Keratinocyte (primary cell): ENCODE results near the gene SFRP5. TPM values are rescaled to one million over a fixed set of nuclear protein-coding genes. Genes with fewer than 3 reads are reported as not detected.

Experiments used
- DNase-seq: peaks from one replicate; pipeline ENCODE4 v3.0.0-alpha.2; 2011; ENCODE audit warnings: low read depth, missing footprints, low spot score
- FAIRE-seq: peaks from 2 replicates; lab custom pipeline; 2011; peaks lifted over from hg19 to GRCh38; lab: Jason Lieb, UNC
- H2AFZ ChIP-seq: 2 replicates; pipeline ENCODE4 v1.6.0; 2012; ENCODE audit warnings: low read length, control low read depth, inconsistent platforms; ENCODE audit not compliant: control insufficient read depth
- H3K27ac ChIP-seq: 2 replicates; pipeline ENCODE4 v1.5.1; 2011; ENCODE audit warnings: low read length; ENCODE audit not compliant: control insufficient read depth, insufficient read depth
- H3K27me3 ChIP-seq: 3 replicates; pipeline ENCODE4 v1.6.0; 2011; ENCODE audit warnings: low read length; ENCODE audit not compliant: control insufficient read depth, insufficient read depth; ENCODE audit errors: extremely low read depth
- H3K36me3 ChIP-seq, 2 experiments: 2 replicates in 1 of 2; 3 replicates in 1 of 2; pipeline ENCODE4 v1.5.1; 2011; ENCODE audit warnings: low read length in 2 of 2, mild to moderate bottlenecking in 1 of 2; ENCODE audit not compliant: control insufficient read depth in 2 of 2, insufficient read depth in 2 of 2; ENCODE audit errors: extremely low read depth in 1 of 2
- H3K4me1 ChIP-seq: 3 replicates; pipeline ENCODE4 v1.5.1; 2011; ENCODE audit warnings: low read length; ENCODE audit not compliant: control insufficient read depth, insufficient read depth; ENCODE audit errors: extremely low read depth
- H3K4me2 ChIP-seq: 3 replicates; pipeline ENCODE4 v1.6.0; 2011; ENCODE audit warnings: low read depth, low read length; ENCODE audit not compliant: control insufficient read depth, insufficient read depth; ENCODE audit errors: extremely low read depth
- H3K4me3 ChIP-seq, 3 experiments: fragments of 200-600 bp in 1 of 3; sonication (generic) in 1 of 3; 2 replicates in 2 of 3; 3 replicates in 1 of 3; pipeline ENCODE4 v1.5.1; 2011 to 2016; ENCODE audit warnings: low read length in 3 of 3, mild to moderate bottlenecking in 3 of 3, control low read depth in 2 of 3, inconsistent platforms in 1 of 3, low read depth in 1 of 3, mixed read lengths in 1 of 3, mixed run types in 1 of 3, moderate library complexity in 1 of 3; ENCODE audit not compliant: control insufficient read depth in 2 of 3, insufficient read depth in 2 of 3; ENCODE audit errors: extremely low read depth in 1 of 3
- H3K79me2 ChIP-seq: 2 replicates; pipeline ENCODE4 v1.6.0; 2012; ENCODE audit warnings: low read length; ENCODE audit not compliant: control insufficient read depth, insufficient read depth
- H3K9ac ChIP-seq: 3 replicates; pipeline ENCODE4 v1.6.0; 2011; ENCODE audit warnings: low read length; ENCODE audit not compliant: control insufficient read depth, insufficient read depth; ENCODE audit errors: extremely low read depth
- H3K9me1 ChIP-seq: 3 replicates; pipeline ENCODE4 v1.6.0; 2011; ENCODE audit warnings: low read length; ENCODE audit not compliant: control insufficient read depth, insufficient read depth; ENCODE audit errors: extremely low read depth
- H3K9me3 ChIP-seq: 2 replicates; pipeline ENCODE4 v1.5.1; 2012; ENCODE audit warnings: low read depth, low read length; ENCODE audit not compliant: control insufficient read depth
- H4K20me1 ChIP-seq: 3 replicates; pipeline ENCODE4 v1.6.0; 2011; ENCODE audit warnings: low read length; ENCODE audit not compliant: control insufficient read depth, insufficient read depth; ENCODE audit errors: extremely low read depth
- EZH2 ChIP-seq: IDR thresholded peaks from one replicate; pipeline ENCODE4 v1.6.1; 2012; ENCODE audit warnings: inconsistent platforms, mild to moderate bottlenecking, low read length, moderate library complexity
- dilution Hi-C: fragments of 300-500 bp; cut with MboI; formaldehyde crosslinking; loops from one replicate; pipeline ENCODE4 v1.7.0; 2020; ENCODE audit warnings: low sequenced_read_pairs; ENCODE audit not compliant: extremely low pct_ligation_motif_present
- polyA plus RNA-seq, 5 experiments: library from polyadenylated mRNA; depleted of rRNA in 3 of 5; stranded (reverse) in 3 of 5; stranded (forward) in 1 of 5; unstranded in 1 of 5; fragments of >200 nt; gene quantifications; 1 replicate in 1 of 5; 2 replicates in 3 of 5; 3 replicates in 1 of 5; pipeline versions ENCODE4 v1.2.1 to v1.2.3, GENCODE V29; 2011 to 2012; ENCODE audit warnings: missing spikeins in 2 of 5, low read depth in 1 of 5, low replicate concordance in 1 of 5
- TF ChIP-seq, protein P1 (sequence below), 3 experiments: IDR thresholded peaks in 1 of 3; conservative IDR thresholded peaks in 1 of 3; optimal IDR thresholded peaks in 1 of 3; 2 replicates in 2 of 3; 3 replicates in 1 of 3; pipeline versions ENCODE3 to v1.5.1; 2011; ENCODE audit warnings: low read length in 3 of 3, mild to moderate bottlenecking in 3 of 3, moderate library complexity in 2 of 3, control low read depth in 1 of 3, inconsistent platforms in 1 of 3; ENCODE audit not compliant: insufficient read depth in 2 of 3; ENCODE audit errors: extremely low read depth in 1 of 3

The SFRP5 gene
- polyA plus RNA-seq, 1 donor (not counting 4 experiments of a cell fraction or from before 2014, with no cell fraction given): not detected

DNA sequence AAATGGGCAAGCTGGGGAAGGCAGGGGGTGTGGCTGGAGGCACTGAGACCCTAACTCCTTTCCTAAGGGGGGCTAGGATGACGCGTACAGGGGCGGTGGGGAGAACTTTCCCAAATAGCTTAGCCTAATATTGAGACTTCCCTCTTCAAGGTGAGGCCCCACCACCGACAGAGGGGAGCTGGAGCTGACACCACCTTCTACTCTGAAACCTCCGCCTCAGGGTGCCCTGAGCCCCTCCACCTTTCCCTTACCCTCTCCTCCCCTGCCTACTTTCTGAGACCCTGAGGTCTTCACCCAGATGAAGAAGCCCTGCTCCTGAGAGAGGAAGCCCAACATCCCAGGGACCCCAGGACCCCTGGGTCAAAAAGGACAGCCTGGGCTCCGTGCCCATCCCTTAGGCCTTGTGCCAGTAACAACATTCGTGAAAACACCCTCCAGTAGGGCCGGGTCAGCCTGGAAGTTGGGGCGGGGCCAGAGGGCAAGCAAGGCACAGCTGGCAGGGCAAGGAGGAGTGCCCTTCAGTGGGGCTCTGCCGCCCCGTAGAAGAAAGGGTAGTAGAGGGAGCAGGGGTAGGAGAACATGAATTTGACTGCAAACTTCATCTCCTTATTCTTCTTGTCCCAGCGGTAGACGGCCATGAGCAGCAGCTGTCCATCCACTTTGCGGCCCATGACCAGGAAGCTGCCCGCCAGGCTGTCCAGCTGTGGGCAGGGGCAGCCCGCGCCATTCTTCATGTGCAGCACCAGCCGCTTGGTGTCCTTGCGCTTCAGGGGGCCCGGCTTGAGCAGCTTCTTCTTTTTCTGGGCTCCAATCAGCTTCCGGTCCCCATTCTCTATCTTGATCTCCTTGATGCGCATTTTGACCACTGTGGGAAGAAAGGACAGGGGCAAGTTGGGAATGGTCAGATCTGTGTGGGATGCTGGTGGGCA lies 4.5 kb downstream of the SFRP5 start:
- DNase-seq (no peak), FAIRE-seq (no peak)
- H2AFZ ChIP-seq: no peak overlapping the region
- no peak overlapping the region for H3K9ac ChIP-seq
- no peak overlapping the region for H3K27ac ChIP-seq
- H3K9me3 ChIP-seq: no peaks in the 10 kb centered on the region
- H3K36me3 ChIP-seq: peaks cover 0 to 4% of the 10 kb centered on the region in 2 experiments
- dilution Hi-C loops: loop anchor here (25.0 kb wide), 1 partner anchor 95 kb away; no protein-coding TSS in a partner anchor
- no peaks in the 10 kb centered on the region for H4K20me1 ChIP-seq
- peaks cover 25% of the 10 kb centered on the region for H3K27me3 ChIP-seq
- H3K4me2 ChIP-seq: no peak overlapping the region
- H3K4me3 ChIP-seq: no peak overlapping the region
- peaks cover 3% of the 10 kb centered on the region for H3K4me1 ChIP-seq
- TF ChIP-seq, protein P1, sequence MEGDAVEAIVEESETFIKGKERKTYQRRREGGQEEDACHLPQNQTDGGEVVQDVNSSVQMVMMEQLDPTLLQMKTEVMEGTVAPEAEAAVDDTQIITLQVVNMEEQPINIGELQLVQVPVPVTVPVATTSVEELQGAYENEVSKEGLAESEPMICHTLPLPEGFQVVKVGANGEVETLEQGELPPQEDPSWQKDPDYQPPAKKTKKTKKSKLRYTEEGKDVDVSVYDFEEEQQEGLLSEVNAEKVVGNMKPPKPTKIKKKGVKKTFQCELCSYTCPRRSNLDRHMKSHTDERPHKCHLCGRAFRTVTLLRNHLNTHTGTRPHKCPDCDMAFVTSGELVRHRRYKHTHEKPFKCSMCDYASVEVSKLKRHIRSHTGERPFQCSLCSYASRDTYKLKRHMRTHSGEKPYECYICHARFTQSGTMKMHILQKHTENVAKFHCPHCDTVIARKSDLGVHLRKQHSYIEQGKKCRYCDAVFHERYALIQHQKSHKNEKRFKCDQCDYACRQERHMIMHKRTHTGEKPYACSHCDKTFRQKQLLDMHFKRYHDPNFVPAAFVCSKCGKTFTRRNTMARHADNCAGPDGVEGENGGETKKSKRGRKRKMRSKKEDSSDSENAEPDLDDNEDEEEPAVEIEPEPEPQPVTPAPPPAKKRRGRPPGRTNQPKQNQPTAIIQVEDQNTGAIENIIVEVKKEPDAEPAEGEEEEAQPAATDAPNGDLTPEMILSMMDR (optimal IDR thresholded peaks at IDR 0.05 in 1 of 3, IDR thresholded peaks at IDR 0.05 in 1 of 3, conservative IDR thresholded peaks at IDR 0.05 in 1 of 3; ENCODE audit: extremely low read depth in 1 of 3, insufficient read depth in 2 of 3, low read length in 3 of 3): no peak
- TF ChIP-seq EZH2: no peak
- H3K9me1 ChIP-seq: no peaks in the 10 kb centered on the region
- H3K79me2 ChIP-seq: no peaks in the 10 kb centered on the region

- no peaks in the 10 kb centered on the region for H3K79me2 ChIP-seq
- H4K20me1 ChIP-seq: no peaks in the 10 kb centered on the region
- DNase-seq: no peak
- H3K4me2 ChIP-seq: no peak overlapping the region
- no peak overlapping the region for H3K27ac ChIP-seq
- no peak overlapping the region for H3K9ac ChIP-seq
- FAIRE-seq: no peak
- H3K4me3 ChIP-seq: no peak overlapping the region
- H3K9me1 ChIP-seq: no peaks in the 10 kb centered on the region
- H3K9me3 ChIP-seq: no peaks in the 10 kb centered on the region
- H3K27me3 ChIP-seq: peaks cover 17% of the 10 kb centered on the region
- dilution Hi-C loops: loop anchor here (25.0 kb wide), 1 partner anchor 96 kb away; no protein-coding TSS in a partner anchor
- H3K36me3 ChIP-seq: peaks cover 3 to 5% of the 10 kb centered on the region in 2 experiments
- peaks cover 1% of the 10 kb centered on the region for H3K4me1 ChIP-seq
- no peak overlapping the region for H2AFZ ChIP-seq
- TF ChIP-seq EZH2: no peak
- TF ChIP-seq, protein P1 (optimal IDR thresholded peaks at IDR 0.05 in 1 of 3, IDR thresholded peaks at IDR 0.05 in 1 of 3, conservative IDR thresholded peaks at IDR 0.05 in 1 of 3; ENCODE audit: extremely low read depth in 1 of 3, insufficient read depth in 2 of 3, low read length in 3 of 3): no peak
These were observed 5.5 kb downstream of the SFRP5 start for GRCh38 chr10:97766106-97766810.
